GM12801 (cell line): ENCODE measurements around the gene MESD.

ENCODE experiments used
- TF ChIP-seq, protein P1 (sequence below): IDR thresholded peaks from one replicate; pipeline ENCODE4 v1.5.1; 2011; ENCODE audit warnings: control low read depth; ENCODE audit not compliant: insufficient read length; ENCODE audit errors: extremely low read depth

The MESD gene

DNA sequence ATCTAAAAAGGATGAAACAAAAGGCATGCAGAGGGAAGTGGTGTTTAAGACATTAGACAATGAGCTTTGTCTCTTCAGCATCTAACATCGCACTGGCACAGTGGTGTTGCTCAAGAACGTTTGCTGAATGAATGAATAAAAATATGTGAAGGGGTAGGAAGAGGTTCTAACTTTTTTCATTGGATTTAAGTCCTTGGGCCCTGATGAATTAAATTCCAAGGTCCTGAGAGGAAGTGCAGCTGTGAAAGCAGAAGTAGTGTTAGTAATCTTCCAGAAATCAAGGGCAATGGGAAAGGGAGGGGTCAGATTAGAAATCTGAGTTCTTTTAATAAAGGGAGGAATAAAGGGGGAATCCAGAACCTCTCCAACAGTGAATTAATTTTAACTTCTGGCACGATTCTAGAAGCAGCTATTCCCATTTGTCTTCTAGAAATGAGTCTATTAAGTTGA, 40.7 kb upstream of the MESD start:
- TF ChIP-seq, protein P1, sequence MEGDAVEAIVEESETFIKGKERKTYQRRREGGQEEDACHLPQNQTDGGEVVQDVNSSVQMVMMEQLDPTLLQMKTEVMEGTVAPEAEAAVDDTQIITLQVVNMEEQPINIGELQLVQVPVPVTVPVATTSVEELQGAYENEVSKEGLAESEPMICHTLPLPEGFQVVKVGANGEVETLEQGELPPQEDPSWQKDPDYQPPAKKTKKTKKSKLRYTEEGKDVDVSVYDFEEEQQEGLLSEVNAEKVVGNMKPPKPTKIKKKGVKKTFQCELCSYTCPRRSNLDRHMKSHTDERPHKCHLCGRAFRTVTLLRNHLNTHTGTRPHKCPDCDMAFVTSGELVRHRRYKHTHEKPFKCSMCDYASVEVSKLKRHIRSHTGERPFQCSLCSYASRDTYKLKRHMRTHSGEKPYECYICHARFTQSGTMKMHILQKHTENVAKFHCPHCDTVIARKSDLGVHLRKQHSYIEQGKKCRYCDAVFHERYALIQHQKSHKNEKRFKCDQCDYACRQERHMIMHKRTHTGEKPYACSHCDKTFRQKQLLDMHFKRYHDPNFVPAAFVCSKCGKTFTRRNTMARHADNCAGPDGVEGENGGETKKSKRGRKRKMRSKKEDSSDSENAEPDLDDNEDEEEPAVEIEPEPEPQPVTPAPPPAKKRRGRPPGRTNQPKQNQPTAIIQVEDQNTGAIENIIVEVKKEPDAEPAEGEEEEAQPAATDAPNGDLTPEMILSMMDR = no peak

DNA sequence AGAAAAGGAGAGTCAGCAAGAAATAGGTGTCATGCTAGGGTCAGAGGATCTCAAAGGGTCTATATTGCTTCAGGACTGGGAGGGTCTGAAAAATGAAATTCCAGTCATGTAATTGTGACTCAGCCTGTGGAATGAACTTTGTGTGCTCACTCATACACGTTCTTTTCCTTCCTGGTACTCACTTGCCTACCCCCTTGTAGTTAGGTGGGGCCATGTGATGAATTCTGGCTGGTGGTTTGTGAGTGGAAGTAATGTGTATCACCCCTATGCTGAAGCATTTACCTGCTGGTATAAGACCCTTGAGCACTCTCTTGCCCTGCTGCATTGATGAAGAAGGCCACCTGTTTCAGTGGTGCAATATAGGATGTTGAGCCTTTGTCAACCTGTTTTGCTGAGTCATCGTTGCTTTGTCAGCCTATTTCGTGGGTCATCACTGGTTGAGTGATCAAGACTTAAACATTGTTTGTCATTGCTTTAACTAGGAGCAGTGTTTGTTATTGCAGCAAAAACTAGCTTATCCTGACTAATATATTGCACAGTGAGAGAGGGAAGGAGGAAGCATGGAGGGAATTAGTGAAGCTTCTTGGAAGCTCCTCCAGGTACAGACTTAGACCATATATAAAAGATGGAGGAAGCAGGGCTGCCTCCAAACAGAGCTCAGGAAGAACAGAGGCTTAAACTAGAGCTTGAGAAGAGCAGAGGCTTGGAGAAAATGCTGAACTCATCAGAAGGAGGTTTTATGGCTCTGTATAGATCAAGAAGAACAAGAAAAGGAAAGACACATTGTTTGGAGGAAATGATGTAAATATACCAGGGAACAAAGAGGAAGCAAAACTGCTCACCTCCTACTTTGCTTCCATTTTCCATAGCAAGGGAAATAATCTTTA, 40.0 kb upstream of the MESD start:
- TF ChIP-seq, protein P1 = no peak

DNA sequence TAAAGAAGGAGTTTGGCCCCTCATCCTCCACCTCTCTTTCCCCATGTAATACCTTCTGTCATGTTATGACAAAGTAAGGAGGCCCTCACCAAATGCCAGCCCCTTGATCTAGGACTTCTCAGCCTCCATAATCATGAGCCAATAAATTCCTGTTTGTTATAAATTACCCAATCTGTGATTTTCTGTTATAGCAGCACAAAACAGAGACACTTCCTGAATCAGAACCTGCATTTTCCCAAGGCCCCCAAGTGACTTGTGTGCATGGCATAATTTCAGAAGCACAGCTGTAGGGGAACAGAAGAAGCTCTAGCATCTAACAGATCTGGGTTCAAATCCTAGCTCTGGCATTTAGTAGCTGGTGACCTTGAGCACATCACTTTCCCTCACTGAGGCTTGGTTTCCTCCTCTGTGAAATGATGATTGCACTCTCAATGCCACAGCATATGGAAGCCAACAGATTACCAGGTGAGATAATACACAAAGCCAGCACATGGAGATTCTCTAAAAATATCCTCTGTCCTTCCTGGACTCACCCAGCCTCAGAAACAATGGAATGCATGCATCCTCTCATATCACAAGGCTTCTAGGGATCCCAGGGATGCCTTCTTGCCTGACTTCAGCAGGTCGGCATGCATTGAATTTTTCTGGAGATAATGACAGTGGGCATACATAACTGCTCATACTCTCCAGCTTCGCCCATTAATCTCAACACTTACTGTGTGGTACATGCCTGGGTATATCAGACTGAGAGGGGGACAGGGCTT, 37.4 kb upstream of the MESD start:
- TF ChIP-seq, protein P1 = no peak

DNA sequence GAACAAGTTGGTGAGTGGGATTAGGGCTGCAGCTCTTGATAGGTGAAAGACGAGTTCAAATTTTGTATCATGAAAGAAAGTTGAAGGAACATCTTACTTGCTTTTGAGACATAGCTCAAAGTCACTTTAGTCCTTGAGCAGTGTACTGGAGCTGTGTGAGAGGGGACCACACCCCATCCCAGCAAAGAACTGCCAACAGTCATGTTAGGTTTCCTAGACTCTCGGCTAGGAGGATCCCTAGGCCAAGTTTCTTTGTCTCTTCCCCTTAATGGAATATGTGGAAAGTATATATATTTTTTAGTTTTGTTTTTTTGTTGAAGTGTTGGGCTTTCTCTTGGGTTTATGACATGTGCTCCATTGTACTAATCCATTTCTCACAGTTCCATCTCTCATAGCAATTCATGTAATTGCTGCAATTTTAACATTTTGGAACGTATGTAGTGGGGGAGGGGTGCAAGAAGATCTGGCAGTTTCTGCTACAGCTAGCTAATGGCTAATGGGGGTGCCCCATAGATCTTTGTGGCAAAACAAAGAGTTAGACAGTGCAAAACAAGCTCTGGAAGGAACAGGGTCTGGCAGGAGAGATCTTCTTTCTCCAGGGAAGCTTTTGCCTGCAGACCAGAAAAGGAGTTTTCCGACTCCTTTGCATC, 36.2 kb upstream of the MESD start:
- TF ChIP-seq, protein P1 = no peak

DNA sequence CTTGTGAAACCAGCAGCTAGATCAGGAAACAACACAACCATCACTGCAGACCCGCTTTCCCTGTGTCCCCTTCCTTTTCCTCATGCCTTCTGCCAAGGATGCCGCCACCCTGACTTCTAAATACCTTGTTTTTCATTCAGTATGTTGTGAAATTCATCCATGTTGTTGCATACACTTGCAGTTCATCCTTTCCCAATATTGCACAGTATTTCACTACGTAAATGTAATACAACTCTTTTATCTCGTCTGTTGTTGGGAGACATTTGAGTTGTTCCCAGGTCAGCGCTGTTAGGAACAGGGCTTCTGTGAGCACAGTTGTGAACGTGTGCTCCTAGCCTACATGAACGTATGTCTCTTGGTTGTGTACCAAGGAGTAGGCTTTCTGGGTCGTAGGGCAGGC, 35.3 kb upstream of the MESD start:
- TF ChIP-seq, protein P1 = no peak

DNA sequence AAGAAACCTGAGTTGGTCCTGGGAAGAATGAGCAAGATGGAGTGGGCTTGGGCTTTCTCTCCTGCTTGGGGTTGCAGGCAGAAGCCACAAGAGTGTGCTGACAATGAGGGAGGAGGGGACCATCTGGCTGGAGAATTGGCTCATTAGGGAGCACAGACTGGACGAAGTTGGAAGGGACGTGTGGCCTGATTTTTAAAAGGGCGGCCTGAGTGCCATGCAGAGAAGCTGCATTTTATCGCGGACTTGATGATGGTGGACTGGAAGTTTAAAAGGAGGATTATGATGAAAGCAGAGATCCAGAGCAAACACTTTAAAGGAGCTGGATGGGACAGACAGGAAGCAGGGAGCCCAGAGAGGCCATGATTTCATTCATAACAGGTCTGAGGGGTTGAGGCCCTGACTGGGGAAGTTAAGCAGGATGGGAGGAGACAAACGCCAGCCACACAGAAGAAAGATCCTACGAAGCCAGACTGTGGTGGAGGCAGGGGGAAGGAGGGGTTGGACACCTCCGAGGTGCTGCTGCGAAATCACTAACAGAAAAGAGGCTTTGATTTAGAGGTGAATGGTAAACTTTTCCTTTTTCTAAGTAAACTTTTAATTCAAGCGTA, 34.8 kb upstream of the MESD start:
- TF ChIP-seq, protein P1 = no peak
